ENCODE results near the gene SRD5A1. TPM values are rescaled to one million over a fixed set of nuclear protein-coding genes. Genes with fewer than 3 reads are reported as not detected.

SRD5A1 gene
- total and polyA plus RNA-seq, 7 experiments from 2014 or later: 2.9 to 11.9 (median 6.3) TPM

DNA sequence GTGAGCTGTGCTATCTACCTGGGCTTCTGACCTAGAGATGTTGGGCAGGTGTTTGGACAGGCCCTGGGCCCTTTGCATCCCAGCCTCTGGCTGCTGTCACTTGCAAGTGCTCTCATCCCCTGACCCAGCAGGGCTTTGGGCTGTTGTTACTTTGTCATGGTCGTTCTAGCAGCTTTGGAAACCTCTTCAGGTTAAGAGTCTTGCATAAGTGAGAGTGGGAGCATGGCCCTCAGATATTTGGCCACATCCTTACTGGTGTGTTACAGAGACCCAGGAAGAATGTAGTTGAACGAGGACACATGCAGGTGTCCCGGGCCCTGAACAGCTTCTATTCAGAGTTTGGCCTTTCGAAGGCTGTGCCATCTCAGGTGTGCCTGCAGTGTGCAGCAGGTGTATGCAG is 84.4 kb downstream of the SRD5A1 start:
- H3K36me3 Mint-ChIP-seq: peaks cover 0 to 10% (median 7%) of the 10 kb centered on the region in 5 donors
- peaks cover 43 to 47% of the 10 kb centered on the region in 2 donors for H3K4me1 ChIP-seq (ENCODE audit: control insufficient read depth in 2 of 2, insufficient read depth in 2 of 2, low read length in 2 of 2)
- no peaks in the 10 kb centered on the region for H3K9me3 ChIP-seq (ENCODE audit: control insufficient read depth in 2 of 3, low read length in 3 of 3)
- no peak overlapping the region for H3K4me3 ChIP-seq (ENCODE audit: low read length)
- ChIA-PET CTCF (interaction anchor here (1.2 to 2.0 kb wide), 2 partner anchors 12 to 27 kb away, joined by 5 to 7 read pairs; no protein-coding TSS in a partner anchor), POLR2A (interaction anchor here (0.6 to 1.8 kb wide), 2 partner anchors 11 to 23 kb away, joined by 3 to 4 read pairs; no protein-coding TSS in a partner anchor)
- no peaks in the 10 kb centered on the region for H3K27me3 ChIP-seq (ENCODE audit: control insufficient read depth in 2 of 2, insufficient read depth in 2 of 2, low read length in 2 of 2)
- H3K9me3 Mint-ChIP-seq: peaks cover 0 to 3% (median 0%) of the 10 kb centered on the region in 11 donors
- H3K4me1 Mint-ChIP-seq: peaks cover 63 to 77% (median 74%) of the 10 kb centered on the region in 7 donors
- no peak overlapping the region for H3K27ac ChIP-seq (ENCODE audit: low read depth, low read length)
- no peaks in the 10 kb centered on the region for H3K27me3 Mint-ChIP-seq
- intact Hi-C loops (cut with micrococcal nuclease): loop anchor here in 1 of 2 donors (10.0 kb wide), 1 partner anchor 1223 kb away; no protein-coding TSS in a partner anchor
- peaks cover 0 to 5% (median 0%) of the 10 kb centered on the region in 3 experiments for H3K36me3 ChIP-seq (ENCODE audit: control insufficient read depth in 2 of 3, insufficient read depth in 3 of 3, low read length in 3 of 3)
- ATAC-seq: no peak
- H3K27ac Mint-ChIP-seq: peak overlapping the region in 5 of 9 donors; percentile 38 to 59 (median 47)
- DNase-seq: no peak
- H3K4me3 Mint-ChIP-seq: peak overlapping the region; percentile 21 to 97 (median 55)

DNA sequence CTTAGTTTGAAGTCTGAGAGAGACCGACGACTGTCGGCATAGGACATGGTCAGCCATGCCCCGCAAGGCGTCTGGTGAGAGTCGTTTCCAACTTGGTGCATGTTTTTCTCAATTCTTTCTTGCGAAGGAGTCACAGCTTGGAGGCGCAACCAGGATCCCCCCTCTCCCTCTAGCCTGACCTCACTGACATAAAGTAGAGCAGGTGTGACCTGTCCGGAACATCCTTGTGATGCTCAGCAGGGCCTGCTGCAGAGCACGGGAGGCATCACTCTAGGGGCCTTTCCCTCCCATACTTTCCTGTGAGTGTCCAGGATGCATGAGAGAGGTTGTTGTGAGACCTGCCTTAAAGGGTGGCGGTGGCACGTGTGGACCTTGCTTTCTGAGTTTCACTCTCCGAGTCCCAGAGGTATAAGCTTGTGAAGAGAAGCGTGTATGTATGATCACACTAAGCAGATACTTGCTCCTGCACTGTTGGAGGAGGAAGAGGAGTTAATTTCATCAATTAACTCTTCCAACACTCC is 85.0 kb downstream of the SRD5A1 start:
- H3K9me3 Mint-ChIP-seq: peaks cover 0 to 3% (median 0%) of the 10 kb centered on the region in 11 donors
- H3K27me3 ChIP-seq (ENCODE audit: control insufficient read depth in 2 of 2, insufficient read depth in 2 of 2, low read length in 2 of 2): no peaks in the 10 kb centered on the region
- intact Hi-C loops (cut with micrococcal nuclease): loop anchor here in 1 of 2 donors (10.0 kb wide), 1 partner anchor 1223 kb away; no protein-coding TSS in a partner anchor
- peaks cover 66 to 82% (median 79%) of the 10 kb centered on the region in 7 donors for H3K4me1 Mint-ChIP-seq
- POLR2A ChIA-PET: interaction anchor here (0.6 to 1.8 kb wide), 3 partner anchors 11 to 83 kb away, joined by 3 to 4 read pairs (median 4); no protein-coding TSS in a partner anchor
- H3K4me3 ChIP-seq (ENCODE audit: low read length): no peak overlapping the region
- no peaks in the 10 kb centered on the region for H3K27me3 Mint-ChIP-seq
- H3K27ac Mint-ChIP-seq: peak overlapping the region in 6 of 9 donors; percentile 27 to 79 (median 57)
- H3K4me3 Mint-ChIP-seq: peak overlapping the region; percentile 7 to 97 (median 49)
- H3K27ac ChIP-seq (ENCODE audit: low read depth, low read length): no peak overlapping the region
- peaks cover 0 to 10% (median 7%) of the 10 kb centered on the region in 5 donors for H3K36me3 Mint-ChIP-seq
- H3K4me1 ChIP-seq (ENCODE audit: control insufficient read depth in 2 of 2, insufficient read depth in 2 of 2, low read length in 2 of 2): peaks cover 43 to 47% of the 10 kb centered on the region in 2 donors
- DNase-seq (no peak), ATAC-seq (no peak)
- peaks cover 0 to 5% (median 0%) of the 10 kb centered on the region in 3 experiments for H3K36me3 ChIP-seq (ENCODE audit: control insufficient read depth in 2 of 3, insufficient read depth in 3 of 3, low read length in 3 of 3)
- CTCF ChIA-PET: interaction anchor here (2.0 kb wide), 1 partner anchor 12 kb away, joined by 5 read pairs; no protein-coding TSS in a partner anchor
- H3K9me3 ChIP-seq (ENCODE audit: control insufficient read depth in 2 of 3, low read length in 3 of 3): no peaks in the 10 kb centered on the region

DNA sequence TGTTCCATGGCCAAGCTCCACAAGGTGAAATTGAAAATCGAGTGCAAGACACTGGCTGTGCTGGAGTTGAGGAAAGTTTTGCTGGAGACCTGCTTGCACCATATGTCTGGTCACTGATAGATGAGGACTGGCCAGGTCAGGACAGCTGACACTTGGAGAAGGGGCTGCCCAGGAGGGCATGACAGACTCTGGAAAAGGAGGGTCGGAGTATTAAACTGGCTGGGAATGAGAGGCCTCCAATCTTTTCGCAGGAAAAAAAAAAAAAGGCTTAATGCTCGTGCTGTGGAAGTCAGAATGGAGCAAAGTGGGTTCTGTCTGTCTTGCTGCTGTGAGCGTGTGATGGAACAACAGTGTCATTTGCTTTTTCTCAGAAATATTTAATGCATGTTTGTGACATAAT is 85.5 kb downstream of the SRD5A1 start:
- POLR2A ChIA-PET: interaction anchor here (0.9 kb wide), 1 partner anchor 83 kb away, joined by 4 read pairs; no protein-coding TSS in a partner anchor
- intact Hi-C loops (cut with micrococcal nuclease): loop anchor here in 1 of 2 donors (10.0 kb wide), 1 partner anchor 1224 kb away; no protein-coding TSS in a partner anchor
- H3K9me3 ChIP-seq (ENCODE audit: control insufficient read depth in 2 of 3, low read length in 3 of 3): no peaks in the 10 kb centered on the region
- Mint-ChIP-seq H3K27ac (peak overlapping the region in 7 of 9 donors; percentile 27 to 79 (median 55)), H3K36me3 (peaks cover 0 to 10% (median 8%) of the 10 kb centered on the region in 5 donors), H3K4me1 (peaks cover 70 to 87% (median 84%) of the 10 kb centered on the region in 7 donors), H3K9me3 (peaks cover 0 to 3% (median 0%) of the 10 kb centered on the region in 11 donors), H3K4me3 (peak overlapping the region in 8 of 10 donors; percentile 37 to 97 (median 48)), H3K27me3 (no peaks in the 10 kb centered on the region)
- H3K4me1 ChIP-seq (ENCODE audit: control insufficient read depth in 2 of 2, insufficient read depth in 2 of 2, low read length in 2 of 2): peaks cover 43 to 47% of the 10 kb centered on the region in 2 donors
- no peak overlapping the region for H3K27ac ChIP-seq (ENCODE audit: low read depth, low read length)
- H3K4me3 ChIP-seq (ENCODE audit: low read length): no peak overlapping the region
- CTCF ChIA-PET: no interaction called here
- H3K27me3 ChIP-seq (ENCODE audit: control insufficient read depth in 2 of 2, insufficient read depth in 2 of 2, low read length in 2 of 2): no peaks in the 10 kb centered on the region
- no peak for DNase-seq
- ATAC-seq: no peak
- peaks cover 0 to 8% (median under 1%) of the 10 kb centered on the region in 3 experiments for H3K36me3 ChIP-seq (ENCODE audit: control insufficient read depth in 2 of 3, insufficient read depth in 3 of 3, low read length in 3 of 3)

DNA sequence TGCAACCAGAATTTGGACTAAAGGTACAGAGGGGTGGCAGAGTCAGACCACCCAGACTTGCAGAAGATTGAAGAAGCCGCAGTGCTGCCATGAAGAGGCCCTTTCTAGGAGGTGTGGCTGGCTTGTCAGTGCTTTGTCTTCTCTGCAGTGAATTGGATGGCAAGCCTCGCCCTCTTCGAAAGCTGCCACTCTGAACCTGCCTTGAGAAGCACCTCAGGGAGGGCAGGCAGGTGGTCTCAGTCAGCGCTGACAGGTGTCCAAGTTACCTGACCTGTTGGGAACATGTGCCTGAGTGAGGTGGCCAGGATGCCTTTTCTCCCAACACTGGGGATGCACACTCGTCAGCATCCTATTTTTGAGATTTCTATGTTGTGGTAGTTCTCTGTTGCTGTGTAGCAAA is 86.2 kb downstream of the SRD5A1 start:
- intact Hi-C loops (cut with micrococcal nuclease): loop anchor here in 1 of 2 donors (10.0 kb wide), 1 partner anchor 1225 kb away; no protein-coding TSS in a partner anchor
- no peak overlapping the region for H3K27ac ChIP-seq (ENCODE audit: low read depth, low read length)
- H3K9me3 Mint-ChIP-seq: peaks cover 0 to 3% (median 0%) of the 10 kb centered on the region in 11 donors
- H3K27me3 ChIP-seq (ENCODE audit: control insufficient read depth in 2 of 2, insufficient read depth in 2 of 2, low read length in 2 of 2): no peaks in the 10 kb centered on the region
- ChIA-PET POLR2A (no interaction called here), CTCF (no interaction called here)
- ATAC-seq (no peak), DNase-seq (no peak)
- no peak overlapping the region for H3K4me3 ChIP-seq (ENCODE audit: low read length)
- H3K27me3 Mint-ChIP-seq: no peaks in the 10 kb centered on the region
- H3K27ac Mint-ChIP-seq: peak overlapping the region in 7 of 9 donors; percentile 18 to 77 (median 33)
- peaks cover 43 to 47% of the 10 kb centered on the region in 2 donors for H3K4me1 ChIP-seq (ENCODE audit: control insufficient read depth in 2 of 2, insufficient read depth in 2 of 2, low read length in 2 of 2)
- peaks cover 0 to 17% (median 10%) of the 10 kb centered on the region in 5 donors for H3K36me3 Mint-ChIP-seq
- peak overlapping the region in 8 of 10 donors; percentile 17 to 97 (median 40) for H3K4me3 Mint-ChIP-seq
- no peaks in the 10 kb centered on the region for H3K9me3 ChIP-seq (ENCODE audit: control insufficient read depth in 2 of 3, low read length in 3 of 3)
- H3K36me3 ChIP-seq (ENCODE audit: control insufficient read depth in 2 of 3, insufficient read depth in 3 of 3, low read length in 3 of 3): peaks cover 0 to 12% (median 3%) of the 10 kb centered on the region in 3 experiments
- peaks cover 76 to 94% (median 91%) of the 10 kb centered on the region in 7 donors for H3K4me1 Mint-ChIP-seq

DNA sequence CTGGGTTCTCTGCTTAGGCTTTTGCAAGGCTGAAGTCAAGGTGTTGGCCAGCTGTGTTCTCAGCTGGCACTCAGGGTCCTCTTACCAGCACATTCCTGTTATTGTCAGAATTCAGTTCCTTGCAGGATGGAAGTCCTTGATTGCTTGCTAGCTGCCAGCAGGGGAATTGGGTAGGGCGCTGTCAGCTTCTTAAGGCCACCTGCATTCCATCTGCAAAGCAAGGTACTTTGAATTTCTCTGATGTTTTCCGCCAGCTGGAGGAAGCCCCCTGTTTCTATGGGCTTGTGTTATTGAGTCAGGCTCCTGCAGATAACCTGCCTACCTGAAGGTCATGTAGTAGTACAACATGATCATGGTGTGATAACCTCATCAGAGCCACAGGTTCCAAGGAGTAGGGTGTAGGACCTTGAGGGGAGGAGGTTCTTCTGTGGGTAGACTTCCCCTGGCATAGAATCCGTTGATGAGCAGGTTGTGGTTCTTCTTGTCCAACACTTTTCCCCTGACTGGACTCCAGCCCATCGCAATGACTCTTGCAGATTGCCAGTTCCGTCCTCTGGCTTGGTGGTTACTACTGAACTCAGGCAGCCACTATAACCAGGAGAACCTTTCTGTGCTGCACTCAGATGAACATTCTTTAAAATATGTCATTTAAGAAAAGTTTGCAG is 86.8 kb downstream of the SRD5A1 start:
- H3K4me1 ChIP-seq (ENCODE audit: control insufficient read depth in 2 of 2, insufficient read depth in 2 of 2, low read length in 2 of 2): peaks cover 43 to 47% of the 10 kb centered on the region in 2 donors
- intact Hi-C loops (cut with micrococcal nuclease): loop anchor here in 1 of 2 donors (10.0 kb wide), 1 partner anchor 1225 kb away; no protein-coding TSS in a partner anchor
- ChIA-PET POLR2A (no interaction called here), CTCF (no interaction called here)
- ATAC-seq: no peak
- no peak for DNase-seq
- no peaks in the 10 kb centered on the region for H3K27me3 ChIP-seq (ENCODE audit: control insufficient read depth in 2 of 2, insufficient read depth in 2 of 2, low read length in 2 of 2)
- peaks cover 0 to 21% (median 10%) of the 10 kb centered on the region in 5 donors for H3K36me3 Mint-ChIP-seq
- H3K9me3 Mint-ChIP-seq: peaks cover 0 to 3% (median 0%) of the 10 kb centered on the region in 11 donors
- H3K27me3 Mint-ChIP-seq: no peaks in the 10 kb centered on the region
- peak overlapping the region in 9 of 10 donors; percentile 27 to 97 (median 43) for H3K4me3 Mint-ChIP-seq
- H3K27ac ChIP-seq (ENCODE audit: low read depth, low read length): no peak overlapping the region
- H3K27ac Mint-ChIP-seq: peak overlapping the region in 8 of 9 donors; percentile 18 to 77 (median 44)
- peaks cover 80 to 98% (median 92%) of the 10 kb centered on the region in 7 donors for H3K4me1 Mint-ChIP-seq
- no peak overlapping the region for H3K4me3 ChIP-seq (ENCODE audit: low read length)
- no peaks in the 10 kb centered on the region for H3K9me3 ChIP-seq (ENCODE audit: control insufficient read depth in 2 of 3, low read length in 3 of 3)
- H3K36me3 ChIP-seq (ENCODE audit: control insufficient read depth in 2 of 3, insufficient read depth in 3 of 3, low read length in 3 of 3): peaks cover 0 to 12% (median 3%) of the 10 kb centered on the region in 3 experiments

DNA sequence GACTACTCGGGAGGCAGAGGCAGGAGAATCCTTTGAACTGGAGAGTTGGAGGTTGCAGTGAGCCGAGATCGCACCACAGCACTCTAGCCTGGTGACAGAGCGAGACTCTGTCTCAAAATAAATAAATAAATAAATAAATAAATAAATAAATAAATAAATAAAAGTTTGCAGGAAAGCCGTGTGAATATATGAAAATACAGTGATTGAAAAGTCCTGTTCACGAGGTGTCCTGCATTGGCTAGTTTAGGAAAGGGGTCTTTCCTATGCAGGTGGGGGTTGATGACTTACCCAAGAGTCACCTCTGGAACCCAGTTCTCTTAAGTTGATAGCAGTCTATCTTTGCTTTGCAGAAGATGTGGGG is 87.3 kb downstream of the SRD5A1 start:
- no peak for DNase-seq
- no peak overlapping the region for H3K27ac ChIP-seq (ENCODE audit: low read depth, low read length)
- no peak for ATAC-seq
- no peaks in the 10 kb centered on the region for H3K27me3 ChIP-seq (ENCODE audit: control insufficient read depth in 2 of 2, insufficient read depth in 2 of 2, low read length in 2 of 2)
- Mint-ChIP-seq H3K27ac (peak overlapping the region in 3 of 9 donors; percentile 36 to 76 (median 73)), H3K36me3 (peaks cover 0 to 21% (median 8%) of the 10 kb centered on the region in 5 donors), H3K9me3 (peaks cover 0 to 3% (median 0%) of the 10 kb centered on the region in 11 donors), H3K4me3 (peak overlapping the region in 7 of 10 donors; percentile 27 to 97 (median 58)), H3K27me3 (no peaks in the 10 kb centered on the region), H3K4me1 (peaks cover 81 to 99% (median 93%) of the 10 kb centered on the region in 7 donors)
- no peaks in the 10 kb centered on the region for H3K9me3 ChIP-seq (ENCODE audit: control insufficient read depth in 2 of 3, low read length in 3 of 3)
- H3K4me1 ChIP-seq (ENCODE audit: control insufficient read depth in 2 of 2, insufficient read depth in 2 of 2, low read length in 2 of 2): peaks cover 40 to 47% of the 10 kb centered on the region in 2 donors
- intact Hi-C loops (cut with micrococcal nuclease): no loop called here
- CTCF ChIA-PET: no interaction called here
- POLR2A ChIA-PET: no interaction called here
- H3K4me3 ChIP-seq (ENCODE audit: low read length): no peak overlapping the region
- peaks cover 0 to 12% (median 3%) of the 10 kb centered on the region in 3 experiments for H3K36me3 ChIP-seq (ENCODE audit: control insufficient read depth in 2 of 3, insufficient read depth in 3 of 3, low read length in 3 of 3)
